ENCODE measurements around the gene GPSM3. TPM values are rescaled to one million over a fixed set of nuclear protein-coding genes. Genes with fewer than 3 reads are reported as not detected.

The GPSM3 gene
- polyA plus RNA-seq, 4 donors: 6.0 to 31.3 (median 14.0) TPM

DNA sequence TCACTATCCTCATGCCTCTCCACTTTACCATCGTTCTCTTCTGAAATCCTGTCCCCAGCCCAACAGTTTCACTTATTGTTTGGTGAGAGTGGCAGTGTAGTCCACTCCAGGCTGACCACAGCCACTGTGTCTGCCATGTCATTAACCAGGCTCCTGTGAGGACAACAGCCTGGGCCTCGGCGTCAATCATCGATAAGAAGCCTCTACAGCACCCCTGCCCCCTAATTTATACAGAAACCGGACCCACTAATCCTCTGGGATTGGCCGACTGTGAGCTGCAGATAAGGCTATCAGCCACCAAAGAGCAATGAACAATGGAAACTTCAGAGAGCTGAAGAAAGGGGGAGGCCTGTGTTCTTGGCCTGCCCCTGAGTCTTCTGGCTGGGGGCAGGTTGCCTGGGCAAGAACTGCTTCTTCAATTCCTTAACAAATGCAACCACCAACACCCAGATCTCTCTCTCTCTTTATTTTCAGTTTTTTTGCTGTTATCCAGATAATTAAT, 24.6 kb downstream of the GPSM3 start:
- no peaks in the 10 kb centered on the region for H3K27me3 ChIP-seq (ENCODE audit: control insufficient read depth in 3 of 3, insufficient read depth in 3 of 3, low read length in 3 of 3)
- no peak overlapping the region for H3K4me3 ChIP-seq (ENCODE audit: low read depth in 1 of 3, low read length in 3 of 3)
- H3K36me3 ChIP-seq (ENCODE audit: control insufficient read depth in 3 of 3, insufficient read depth in 2 of 3, low read depth in 1 of 3, low read length in 3 of 3): peaks cover 2 to 83% (median 4%) of the 10 kb centered on the region in 3 donors
- H3K27ac ChIP-seq (ENCODE audit: low read depth in 1 of 3, low read length in 2 of 3): peak overlapping the region in 2 of 3 donors; percentile 54 to 74
- H3K9me3 ChIP-seq (ENCODE audit: control insufficient read depth in 2 of 2, insufficient read depth in 1 of 2, low read depth in 1 of 2, low read length in 1 of 2): no peaks in the 10 kb centered on the region
- peak in 1 of 2 donors; percentile 54 for DNase-seq
- peaks cover 0 to 39% (median 0%) of the 10 kb centered on the region in 3 donors for H3K4me1 ChIP-seq (ENCODE audit: control insufficient read depth in 3 of 3, insufficient read depth in 2 of 3, low read depth in 1 of 3, low read length in 2 of 3)
- no peak for FAIRE-seq
- 21 to 49% (median 36%) methylated on average over 6 of the region's 6 CpGs for whole genome bisulfite sequencing, 3 donors

DNA sequence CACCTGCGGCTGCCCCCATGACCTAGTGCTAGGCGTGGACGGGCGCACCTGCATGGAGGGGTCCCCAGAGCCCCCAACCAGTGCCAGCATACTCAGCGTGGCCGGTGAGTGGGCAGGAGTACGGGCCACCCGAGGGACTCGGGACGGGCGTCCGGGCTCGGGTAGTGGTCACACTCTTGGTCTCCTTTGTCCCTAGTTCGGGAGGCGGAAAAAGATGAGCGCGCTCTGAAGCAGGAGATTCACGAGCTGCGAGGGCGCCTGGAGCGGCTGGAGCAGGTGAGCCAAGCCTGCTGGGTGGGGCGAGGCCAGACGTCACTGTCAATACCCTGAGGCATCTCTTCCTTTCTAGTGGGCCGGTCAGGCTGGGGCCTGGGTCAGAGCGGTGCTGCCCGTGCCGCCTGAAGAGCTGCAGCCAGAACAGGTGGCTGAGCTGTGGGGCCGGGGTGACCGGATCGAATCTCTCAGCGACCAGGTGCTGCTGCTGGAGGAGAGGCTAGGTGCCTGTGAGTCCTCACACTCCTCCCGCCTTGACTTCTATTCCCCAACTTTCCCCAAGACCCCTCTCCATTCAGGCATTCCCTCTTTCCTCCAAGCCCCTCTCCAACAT, 25.2 kb downstream of the GPSM3 start:
- Histone ChIP-seq H3K27me3 (ENCODE audit: control insufficient read depth in 3 of 3, insufficient read depth in 3 of 3, low read length in 3 of 3) (no peaks in the 10 kb centered on the region), H3K4me3 (ENCODE audit: low read depth in 1 of 3, low read length in 3 of 3) (no peak overlapping the region), H3K36me3 (ENCODE audit: control insufficient read depth in 3 of 3, insufficient read depth in 2 of 3, low read depth in 1 of 3, low read length in 3 of 3) (peaks cover 2 to 88% (median 4%) of the 10 kb centered on the region in 3 donors), H3K4me1 (ENCODE audit: control insufficient read depth in 3 of 3, insufficient read depth in 2 of 3, low read depth in 1 of 3, low read length in 2 of 3) (peaks cover 0 to 38% (median 0%) of the 10 kb centered on the region in 3 donors), H3K27ac (ENCODE audit: low read depth in 1 of 3, low read length in 2 of 3) (peak overlapping the region in 2 of 3 donors; percentile 0 to 74), H3K9me3 (ENCODE audit: control insufficient read depth in 2 of 2, insufficient read depth in 1 of 2, low read depth in 1 of 2, low read length in 1 of 2) (no peaks in the 10 kb centered on the region)
- DNase-seq (no peak), FAIRE-seq (no peak)
- WGBS, 3 donors: 76 to 88% (median 77%) methylated on average over 29 to 32 of the region's 32 CpGs

DNA sequence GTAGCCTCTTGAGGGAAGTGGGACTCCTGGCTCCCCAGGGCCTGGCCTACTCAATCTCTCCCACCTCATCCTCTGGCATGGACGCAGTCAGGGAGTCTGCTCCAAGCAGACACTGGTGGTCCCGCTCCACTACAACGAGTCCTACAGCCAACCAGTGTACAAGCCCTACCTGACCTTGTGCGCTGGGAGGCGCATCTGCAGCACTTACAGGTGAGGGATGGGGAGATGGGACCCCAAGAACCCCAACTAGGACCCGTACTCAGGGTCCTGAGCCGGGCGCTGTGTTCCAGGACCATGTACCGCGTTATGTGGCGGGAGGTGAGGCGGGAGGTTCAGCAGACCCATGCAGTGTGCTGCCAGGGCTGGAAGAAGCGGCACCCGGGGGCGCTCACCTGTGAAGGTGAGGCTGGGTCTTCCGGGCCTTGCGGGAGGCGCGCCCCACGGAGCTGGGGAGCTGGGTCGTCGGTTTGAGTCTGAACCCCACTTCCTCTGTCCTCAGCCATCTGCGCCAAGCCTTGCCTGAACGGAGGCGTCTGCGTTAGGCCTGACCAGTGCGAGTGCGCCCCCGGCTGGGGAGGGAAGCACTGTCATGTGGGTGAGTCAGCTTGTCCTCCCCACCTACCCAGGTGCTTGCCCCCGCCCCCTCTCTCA, 25.9 kb downstream of the GPSM3 start:
- H3K27ac ChIP-seq (ENCODE audit: low read depth in 1 of 3, low read length in 2 of 3): peak overlapping the region in 1 of 3 donors; percentile 74
- H3K4me1 ChIP-seq (ENCODE audit: control insufficient read depth in 3 of 3, insufficient read depth in 2 of 3, low read depth in 1 of 3, low read length in 2 of 3): peaks cover 0 to 38% (median 0%) of the 10 kb centered on the region in 3 donors
- H3K9me3 ChIP-seq (ENCODE audit: control insufficient read depth in 2 of 2, insufficient read depth in 1 of 2, low read depth in 1 of 2, low read length in 1 of 2): no peaks in the 10 kb centered on the region
- H3K4me3 ChIP-seq (ENCODE audit: low read depth in 1 of 3, low read length in 3 of 3): no peak overlapping the region
- H3K27me3 ChIP-seq (ENCODE audit: control insufficient read depth in 3 of 3, insufficient read depth in 3 of 3, low read length in 3 of 3): no peaks in the 10 kb centered on the region
- no peak for DNase-seq
- H3K36me3 ChIP-seq (ENCODE audit: control insufficient read depth in 3 of 3, insufficient read depth in 2 of 3, low read depth in 1 of 3, low read length in 3 of 3): peaks cover 2 to 92% (median 4%) of the 10 kb centered on the region in 3 donors
- no peak for FAIRE-seq
- 87 to 93% (median 91%) methylated on average over 30 of the region's 30 CpGs for WGBS, 3 donors

DNA sequence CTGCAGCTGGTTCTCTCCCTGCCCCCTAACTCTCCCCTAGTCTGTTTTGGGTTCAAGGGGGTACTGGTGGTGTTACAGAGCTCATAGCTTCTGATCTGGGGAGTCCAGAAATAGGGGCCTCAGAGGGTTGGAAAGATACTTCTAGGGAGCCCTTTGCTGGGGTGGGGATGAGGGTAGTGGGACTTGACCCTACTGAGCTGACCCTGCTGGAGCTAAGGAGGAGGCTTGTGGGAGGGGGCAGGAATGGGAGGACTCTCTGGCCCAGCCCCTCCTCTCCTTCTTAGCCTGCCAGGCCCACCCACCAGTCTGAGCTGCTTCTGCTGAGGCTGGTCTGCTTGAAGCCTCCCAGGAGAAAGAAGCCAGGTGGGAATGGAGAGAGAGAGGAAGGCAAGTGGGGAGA, 28.1 kb downstream of the GPSM3 start, which contains the start of gene EGFL8:
Gene EGFL8, plus strand, starts transcription at position 301 of the 400 bp plus-strand sequence. CDS start 1,571 bp downstream, outside the sequence.
- H3K4me1 ChIP-seq (ENCODE audit: control insufficient read depth in 3 of 3, insufficient read depth in 2 of 3, low read depth in 1 of 3, low read length in 2 of 3): peaks cover 0 to 31% (median 0%) of the 10 kb centered on the region in 3 donors
- H3K27ac ChIP-seq (ENCODE audit: low read depth in 1 of 3, low read length in 2 of 3): no peak within 1 kb of the TSS
- no peaks in the 10 kb centered on the region for H3K9me3 ChIP-seq (ENCODE audit: control insufficient read depth in 2 of 2, insufficient read depth in 1 of 2, low read depth in 1 of 2, low read length in 1 of 2)
- H3K27me3 ChIP-seq (ENCODE audit: control insufficient read depth in 3 of 3, insufficient read depth in 3 of 3, low read length in 3 of 3): no peaks in the 10 kb centered on the region
- peaks cover 0 to 80% (median 2%) of the 10 kb centered on the region in 3 donors for H3K36me3 ChIP-seq (ENCODE audit: control insufficient read depth in 3 of 3, insufficient read depth in 2 of 3, low read depth in 1 of 3, low read length in 3 of 3)
- H3K4me3 ChIP-seq (ENCODE audit: low read depth in 1 of 3, low read length in 3 of 3): no peak within 1 kb of the TSS
- no peak for FAIRE-seq
- DNase-seq: no peak

DNA sequence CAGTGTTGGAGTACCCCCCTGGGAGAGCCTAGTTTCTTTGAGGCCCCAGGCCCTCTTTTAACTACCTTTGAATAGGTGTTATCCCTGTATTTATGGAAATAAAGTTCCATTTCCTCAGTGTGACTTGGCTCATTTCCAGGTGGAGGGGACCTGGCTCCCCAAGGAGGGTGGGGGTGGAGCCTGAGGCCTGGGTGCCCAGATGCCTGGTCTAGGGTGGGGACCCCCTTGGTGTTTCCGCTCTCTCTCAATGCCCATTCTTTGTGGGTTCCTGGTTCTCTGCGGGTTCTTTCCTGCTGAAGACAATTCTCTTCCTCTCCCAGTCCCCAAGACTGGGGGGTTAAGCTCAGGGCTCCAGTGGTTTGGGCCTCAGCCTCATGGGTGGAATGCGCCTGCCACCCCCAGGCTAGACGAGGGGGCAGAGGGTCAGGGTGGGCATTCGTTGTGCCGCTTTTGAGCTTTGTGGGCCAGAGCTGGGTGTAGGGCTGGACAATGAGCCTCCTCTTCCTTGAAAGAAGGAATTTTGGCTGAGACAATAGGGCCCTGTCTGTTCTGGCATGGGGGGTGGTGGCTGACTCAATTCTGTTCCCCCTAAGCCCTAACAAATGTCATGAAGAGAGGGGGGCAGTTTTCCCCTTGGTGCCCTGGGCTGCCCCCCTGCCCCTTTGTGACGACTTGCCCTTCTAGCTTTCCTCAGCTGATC, 28.7 kb downstream of the GPSM3 start:
- H3K27ac ChIP-seq (ENCODE audit: low read depth in 1 of 3, low read length in 2 of 3): no peak overlapping the region

DNA sequence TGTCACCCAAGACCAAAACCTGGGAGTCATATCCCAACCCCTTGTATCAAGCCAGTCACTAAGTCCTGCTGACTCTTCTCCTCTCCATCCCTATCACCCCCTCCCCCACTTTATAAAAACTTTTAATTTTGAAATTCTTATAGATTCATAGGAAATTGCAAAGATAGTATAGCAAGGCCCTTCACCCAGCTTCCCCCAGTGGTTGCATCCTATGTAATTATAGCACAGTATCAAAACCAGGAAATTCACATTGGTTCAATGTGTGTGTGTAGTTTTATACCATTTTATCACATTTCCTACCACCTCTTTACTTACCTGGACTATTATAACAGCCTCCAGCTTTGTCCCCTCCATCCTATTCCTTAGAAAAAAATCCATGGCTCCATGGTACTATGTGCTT, 34.4 kb downstream of the GPSM3 start:
- H3K36me3 ChIP-seq (ENCODE audit: control insufficient read depth in 3 of 3, insufficient read depth in 2 of 3, low read depth in 1 of 3, low read length in 3 of 3): peaks cover 0 to 54% (median 0%) of the 10 kb centered on the region in 3 donors
- no peaks in the 10 kb centered on the region for H3K27me3 ChIP-seq (ENCODE audit: control insufficient read depth in 3 of 3, insufficient read depth in 3 of 3, low read length in 3 of 3)
- no peak overlapping the region for H3K27ac ChIP-seq (ENCODE audit: low read depth in 1 of 3, low read length in 2 of 3)
- DNase-seq (no peak), FAIRE-seq (no peak)
- peaks cover 0 to 15% (median 4%) of the 10 kb centered on the region in 3 donors for H3K4me1 ChIP-seq (ENCODE audit: control insufficient read depth in 3 of 3, insufficient read depth in 2 of 3, low read depth in 1 of 3, low read length in 2 of 3)
- no peak overlapping the region for H3K4me3 ChIP-seq (ENCODE audit: low read depth in 1 of 3, low read length in 3 of 3)
- H3K9me3 ChIP-seq (ENCODE audit: control insufficient read depth in 2 of 2, insufficient read depth in 1 of 2, low read depth in 1 of 2, low read length in 1 of 2): no peaks in the 10 kb centered on the region

More for the DNA sequence above, 28.7 kb downstream of the GPSM3 start:
- Histone ChIP-seq H3K9me3 (ENCODE audit: control insufficient read depth in 2 of 2, insufficient read depth in 1 of 2, low read depth in 1 of 2, low read length in 1 of 2) (no peaks in the 10 kb centered on the region), H3K4me1 (ENCODE audit: control insufficient read depth in 3 of 3, insufficient read depth in 2 of 3, low read depth in 1 of 3, low read length in 2 of 3) (peaks cover 0 to 25% (median 0%) of the 10 kb centered on the region in 3 donors), H3K36me3 (ENCODE audit: control insufficient read depth in 3 of 3, insufficient read depth in 2 of 3, low read depth in 1 of 3, low read length in 3 of 3) (peaks cover 0 to 77% (median 2%) of the 10 kb centered on the region in 3 donors), H3K4me3 (ENCODE audit: low read depth in 1 of 3, low read length in 3 of 3) (no peak overlapping the region), H3K27me3 (ENCODE audit: control insufficient read depth in 3 of 3, insufficient read depth in 3 of 3, low read length in 3 of 3) (no peaks in the 10 kb centered on the region)
- FAIRE-seq (no peak), DNase-seq (no peak)
- WGBS, 3 donors: 84 to 93% (median 90%) methylated on average over 7 of the region's 7 CpGs

DNA sequence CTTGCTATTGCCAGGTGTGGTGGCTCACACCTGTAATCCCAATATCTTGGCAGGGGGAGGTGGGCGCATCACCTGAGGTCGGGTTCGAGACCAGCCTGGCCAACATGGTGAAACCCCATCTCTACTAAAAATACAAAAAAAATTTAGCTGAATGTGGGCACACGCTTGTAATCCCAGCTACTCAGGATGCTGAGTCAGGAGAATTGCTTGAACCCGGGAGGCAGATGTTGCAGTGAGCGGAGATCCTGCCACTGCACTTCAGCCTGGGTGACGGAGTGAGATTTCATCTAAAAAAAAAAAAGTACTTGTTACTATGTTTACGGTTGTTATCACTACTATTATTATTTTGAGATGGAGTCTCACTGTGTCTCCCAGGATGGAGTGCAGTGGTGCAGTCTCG, 35.6 kb downstream of the GPSM3 start:
- Histone ChIP-seq H3K4me3 (ENCODE audit: low read depth in 1 of 3, low read length in 3 of 3) (no peak overlapping the region), H3K36me3 (ENCODE audit: control insufficient read depth in 3 of 3, insufficient read depth in 2 of 3, low read depth in 1 of 3, low read length in 3 of 3) (peaks cover 0 to 43% (median 0%) of the 10 kb centered on the region in 3 donors), H3K27me3 (ENCODE audit: control insufficient read depth in 3 of 3, insufficient read depth in 3 of 3, low read length in 3 of 3) (no peaks in the 10 kb centered on the region)

DNA sequence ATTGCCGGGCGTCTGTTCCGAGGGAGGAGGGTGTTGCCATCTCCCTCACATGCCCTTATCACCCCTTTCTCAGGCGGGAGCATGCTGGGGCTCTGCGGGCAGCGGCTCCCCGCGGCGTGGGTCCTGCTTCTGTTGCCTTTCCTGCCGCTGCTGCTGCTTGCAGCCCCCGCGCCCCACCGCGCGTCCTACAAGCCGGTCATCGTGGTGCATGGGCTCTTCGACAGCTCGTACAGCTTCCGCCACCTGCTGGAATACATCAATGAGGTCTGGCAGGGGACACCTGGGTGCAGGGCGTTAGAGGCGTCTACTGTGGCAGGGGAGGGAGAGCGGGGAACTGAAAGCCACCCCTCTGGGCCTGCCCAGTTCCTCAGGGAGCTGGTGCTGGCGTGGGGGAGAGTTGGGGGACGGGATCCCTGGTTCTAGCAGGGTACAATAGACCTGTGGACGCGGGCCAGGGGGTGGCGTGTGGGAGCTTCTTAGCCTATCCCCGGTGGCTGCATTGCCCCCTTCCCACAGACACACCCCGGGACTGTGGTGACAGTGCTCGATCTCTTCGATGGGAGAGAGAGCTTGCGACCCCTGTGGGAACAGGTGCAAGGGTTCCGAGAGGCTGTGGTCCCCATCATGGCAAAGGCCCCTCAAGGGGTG, 37.8 kb downstream of the GPSM3 start:
- H3K4me3 ChIP-seq (ENCODE audit: low read depth in 1 of 3, low read length in 3 of 3): peak overlapping the region in 2 of 3 donors; percentile 81 to 95
- FAIRE-seq (no peak), DNase-seq (peak; percentile 84 to 91)
- H3K27ac ChIP-seq (ENCODE audit: low read depth in 1 of 3, low read length in 2 of 3): peak overlapping the region; percentile 58 to 96 (median 91)
- H3K4me1 ChIP-seq (ENCODE audit: control insufficient read depth in 3 of 3, insufficient read depth in 2 of 3, low read depth in 1 of 3, low read length in 2 of 3): peaks cover 0 to 34% (median 4%) of the 10 kb centered on the region in 3 donors
- peaks cover 0 to 4% (median 2%) of the 10 kb centered on the region in 3 donors for H3K27me3 ChIP-seq (ENCODE audit: control insufficient read depth in 3 of 3, insufficient read depth in 3 of 3, low read length in 3 of 3)
- peaks cover 0 to 34% (median 0%) of the 10 kb centered on the region in 3 donors for H3K36me3 ChIP-seq (ENCODE audit: control insufficient read depth in 3 of 3, insufficient read depth in 2 of 3, low read depth in 1 of 3, low read length in 3 of 3)
- H3K9me3 ChIP-seq (ENCODE audit: control insufficient read depth in 2 of 2, insufficient read depth in 1 of 2, low read depth in 1 of 2, low read length in 1 of 2): no peaks in the 10 kb centered on the region
- WGBS, 3 donors: 3 to 4% (median 3%) methylated on average over 27 to 34 of the region's 34 CpGs

More for the DNA sequence above, 35.6 kb downstream of the GPSM3 start:
- 86 to 91% (median 90%) methylated on average over 9 of the region's 9 CpGs for WGBS, 3 donors
- H3K27ac ChIP-seq (ENCODE audit: low read depth in 1 of 3, low read length in 2 of 3): no peak overlapping the region
- DNase-seq (no peak), FAIRE-seq (no peak)
- peaks cover 0 to 27% (median 4%) of the 10 kb centered on the region in 3 donors for H3K4me1 ChIP-seq (ENCODE audit: control insufficient read depth in 3 of 3, insufficient read depth in 2 of 3, low read depth in 1 of 3, low read length in 2 of 3)
- H3K9me3 ChIP-seq (ENCODE audit: control insufficient read depth in 2 of 2, insufficient read depth in 1 of 2, low read depth in 1 of 2, low read length in 1 of 2): no peaks in the 10 kb centered on the region

Data from small intestine (tissue), 7 donors.